ENCODE results near the gene SLC26A6.
A peak's percentile ranks its signal among the peaks of the same experiment; 100 is the strongest.

Gene SLC26A6

GRCh38 chr3:48641396-48641795 is 6.1 kb upstream of the SLC26A6 start:
- no peaks in the 10 kb centered on the region; the same call in 1 of the 2 replicates for H3K36me3 ChIP-seq (ENCODE audit: insufficient read depth, low read length)
- H3K4me1 ChIP-seq (ENCODE audit: insufficient read depth, low read length, severe bottlenecking), result peaks cover 10% of the 10 kb centered on the region

GRCh38 chr3:48639944-48640606 is 4.8 kb upstream of the SLC26A6 start:
- H3K4me3 ChIP-seq (ENCODE audit: low read depth, low read length, poor library complexity, severe bottlenecking), result no peak overlapping the region
- H3K27ac ChIP-seq (ENCODE audit: low read depth, low read length, poor library complexity, severe bottlenecking), result no peak overlapping the region
- TF ChIP-seq EZH2 (IDR thresholded peaks at IDR 0.05; ENCODE audit: borderline replicate concordance, low read length), result no peak
- TF ChIP-seq, protein P1, sequence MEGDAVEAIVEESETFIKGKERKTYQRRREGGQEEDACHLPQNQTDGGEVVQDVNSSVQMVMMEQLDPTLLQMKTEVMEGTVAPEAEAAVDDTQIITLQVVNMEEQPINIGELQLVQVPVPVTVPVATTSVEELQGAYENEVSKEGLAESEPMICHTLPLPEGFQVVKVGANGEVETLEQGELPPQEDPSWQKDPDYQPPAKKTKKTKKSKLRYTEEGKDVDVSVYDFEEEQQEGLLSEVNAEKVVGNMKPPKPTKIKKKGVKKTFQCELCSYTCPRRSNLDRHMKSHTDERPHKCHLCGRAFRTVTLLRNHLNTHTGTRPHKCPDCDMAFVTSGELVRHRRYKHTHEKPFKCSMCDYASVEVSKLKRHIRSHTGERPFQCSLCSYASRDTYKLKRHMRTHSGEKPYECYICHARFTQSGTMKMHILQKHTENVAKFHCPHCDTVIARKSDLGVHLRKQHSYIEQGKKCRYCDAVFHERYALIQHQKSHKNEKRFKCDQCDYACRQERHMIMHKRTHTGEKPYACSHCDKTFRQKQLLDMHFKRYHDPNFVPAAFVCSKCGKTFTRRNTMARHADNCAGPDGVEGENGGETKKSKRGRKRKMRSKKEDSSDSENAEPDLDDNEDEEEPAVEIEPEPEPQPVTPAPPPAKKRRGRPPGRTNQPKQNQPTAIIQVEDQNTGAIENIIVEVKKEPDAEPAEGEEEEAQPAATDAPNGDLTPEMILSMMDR (IDR thresholded peaks at IDR 0.05; ENCODE audit: low read length), result no peak
- H2AFZ ChIP-seq (ENCODE audit: low read length), result no peak overlapping the region
- no peak overlapping the region for H3K4me2 ChIP-seq (ENCODE audit: low read length)
- H3K9me3 ChIP-seq (ENCODE audit: low read length), result no peaks in the 10 kb centered on the region
- no peak overlapping the region for H3K9ac ChIP-seq (ENCODE audit: low read length)
- H3K79me2 ChIP-seq (ENCODE audit: insufficient read depth, low read length), result no peaks in the 10 kb centered on the region
- H3K27me3 ChIP-seq (ENCODE audit: insufficient read depth, low read length), result no peaks in the 10 kb centered on the region
- peaks cover 16% of the 10 kb centered on the region for H3K4me1 ChIP-seq (ENCODE audit: insufficient read depth, low read length, severe bottlenecking)
- H3K36me3 ChIP-seq (ENCODE audit: insufficient read depth, low read length), result no peaks in the 10 kb centered on the region; the same call in 1 of the 2 replicates
- H4K20me1 ChIP-seq (ENCODE audit: insufficient read depth, low read length), result no peaks in the 10 kb centered on the region
- H3K9me2 ChIP-seq (ENCODE audit: low read depth, low read length), result no peaks in the 10 kb centered on the region
- H3F3A ChIP-seq (ENCODE audit: insufficient read depth, low read length), result no peaks in the 10 kb centered on the region

More at GRCh38 chr3:48641396-48641795, 6.1 kb upstream of the SLC26A6 start:
- no peak overlapping the region for H3K4me3 ChIP-seq (ENCODE audit: low read depth, low read length, poor library complexity, severe bottlenecking)
- H4K20me1 ChIP-seq (ENCODE audit: insufficient read depth, low read length), result no peaks in the 10 kb centered on the region
- no peak overlapping the region for H2AFZ ChIP-seq (ENCODE audit: low read length)
- no peak overlapping the region for H3K4me2 ChIP-seq (ENCODE audit: low read length)
- no peaks in the 10 kb centered on the region for H3K9me3 ChIP-seq (ENCODE audit: low read length)
- TF ChIP-seq, protein P1 (IDR thresholded peaks at IDR 0.05; ENCODE audit: low read length), result no peak
- no peak for TF ChIP-seq EZH2 (IDR thresholded peaks at IDR 0.05; ENCODE audit: borderline replicate concordance, low read length)
- H3K79me2 ChIP-seq (ENCODE audit: insufficient read depth, low read length), result no peaks in the 10 kb centered on the region
- no peaks in the 10 kb centered on the region for H3F3A ChIP-seq (ENCODE audit: insufficient read depth, low read length)
- H3K27ac ChIP-seq (ENCODE audit: low read depth, low read length, poor library complexity, severe bottlenecking), result no peak overlapping the region
- no peaks in the 10 kb centered on the region for H3K27me3 ChIP-seq (ENCODE audit: insufficient read depth, low read length)
- no peak overlapping the region for H3K9ac ChIP-seq (ENCODE audit: low read length)
- no peaks in the 10 kb centered on the region for H3K9me2 ChIP-seq (ENCODE audit: low read depth, low read length)

- Histone ChIP-seq H3K9me2 (ENCODE audit: low read depth, low read length) (no peaks in the 10 kb centered on the region), H3K4me2 (ENCODE audit: low read length) (no peak overlapping the region), H3K4me3 (ENCODE audit: low read depth, low read length, poor library complexity, severe bottlenecking) (no peak overlapping the region), H3F3A (ENCODE audit: insufficient read depth, low read length) (no peaks in the 10 kb centered on the region), H4K20me1 (ENCODE audit: insufficient read depth, low read length) (no peaks in the 10 kb centered on the region), H3K9me3 (ENCODE audit: low read length) (no peaks in the 10 kb centered on the region), H3K9ac (ENCODE audit: low read length) (no peak overlapping the region), H3K27me3 (ENCODE audit: insufficient read depth, low read length) (no peaks in the 10 kb centered on the region), H3K4me1 (ENCODE audit: insufficient read depth, low read length, severe bottlenecking) (peaks cover 26% of the 10 kb centered on the region), H3K27ac (ENCODE audit: low read depth, low read length, poor library complexity, severe bottlenecking) (no peak overlapping the region), H3K79me2 (ENCODE audit: insufficient read depth, low read length) (no peaks in the 10 kb centered on the region), H2AFZ (ENCODE audit: low read length) (no peak overlapping the region), H3K36me3 (ENCODE audit: insufficient read depth, low read length) (peaks cover 13% of the 10 kb centered on the region; the same call in 1 of the 2 replicates)
- TF ChIP-seq EZH2 (IDR thresholded peaks at IDR 0.05; ENCODE audit: borderline replicate concordance, low read length), result no peak
- TF ChIP-seq, protein P1 (IDR thresholded peaks at IDR 0.05; ENCODE audit: low read length), result peak; percentile 34; the same call in 1 of the 2 replicates
These were observed 2.0 kb upstream of the SLC26A6 start for GRCh38 chr3:48637305-48637704.

Measured in OCI-LY1 (cell line).